ENCODE measurements around the gene KMO.

Gene KMO

GRCh38 chr1:241542199-241542907 is 10.2 kb downstream of the KMO start:
- DNase-seq, result no peak

- no peak for DNase-seq
Measured at GRCh38 chr1:241548008-241548407, 15.8 kb downstream of the KMO start.

GRCh38 chr1:241550318-241550717 is 18.1 kb downstream of the KMO start:
- no peak for DNase-seq

GRCh38 chr1:241551759-241552638 is 19.8 kb downstream of the KMO start:
- no peak for DNase-seq

GRCh38 chr1:241553886-241554592 is 21.9 kb downstream of the KMO start:
- no peak for DNase-seq

GRCh38 chr1:241555526-241555925 is 23.3 kb downstream of the KMO start:
- no peak for DNase-seq

GRCh38 chr1:241557031-241557430 is 24.9 kb downstream of the KMO start:
- no peak for DNase-seq

- no peak for DNase-seq
Measured at GRCh38 chr1:241557551-241558193, 25.5 kb downstream of the KMO start.

- DNase-seq, result no peak
Measured at GRCh38 chr1:241560146-241560848, 28.1 kb downstream of the KMO start.

GRCh38 chr1:241560849-241561187 is 28.6 kb downstream of the KMO start:
- no peak for DNase-seq

GRCh38 chr1:241569848-241570247 is 37.7 kb downstream of the KMO start:
- no peak for DNase-seq

GRCh38 chr1:241574154-241574553 is 42.0 kb downstream of the KMO start:
- no peak for DNase-seq

GRCh38 chr1:241579434-241579833 is 47.3 kb downstream of the KMO start:
- no peak for DNase-seq

GRCh38 chr1:241582921-241583321 is 50.7 kb downstream of the KMO start:
- no peak for DNase-seq

GRCh38 chr1:241586905-241587512 is 54.8 kb downstream of the KMO start:
- DNase-seq, result no peak

- DNase-seq, result no peak
Measured at GRCh38 chr1:241589521-241589920, 57.3 kb downstream of the KMO start.

- no peak for DNase-seq
Measured at GRCh38 chr1:241590719-241591118, 58.5 kb downstream of the KMO start.

GRCh38 chr1:241591317-241591716 is 59.1 kb downstream of the KMO start:
- DNase-seq, result no peak

- DNase-seq, result no peak
Measured at GRCh38 chr1:241591736-241592135, 59.6 kb downstream of the KMO start.

- DNase-seq, result no peak
Measured at GRCh38 chr1:241592273-241592958, 60.2 kb downstream of the KMO start.

GRCh38 chr1:241593186-241593585 is 61.0 kb downstream of the KMO start:
- DNase-seq, result no peak

- DNase-seq, result no peak
Measured at GRCh38 chr1:241596633-241597032, 64.5 kb downstream of the KMO start.

Measured in NCI-H345 (cell line).